SK-N-SH (cell line): ENCODE results near the gene ETS2. TPM values are rescaled to one million over a fixed set of nuclear protein-coding genes. Genes with fewer than 3 reads are reported as not detected.

Experiments used
- CTCF ChIA-PET: fragments of 300-600, 350-600 bp; formaldehyde crosslinking; extraction: SDS; loops from one replicate; lab custom pipeline; 2021; lab: Yijun Ruan, JAX
- POLR2A ChIA-PET: fragments of 350-600 bp; sonication (Branson Sonifier 250); formaldehyde crosslinking; extraction: SDS; loops from one replicate; lab custom pipeline; 2020; ENCODE audit warnings: antibody characterized with exemption, inconsistent platforms; lab: Yijun Ruan, JAX
- DNase-seq: peaks from one replicate; pipeline ENCODE4 v3.0.0; 2012
- H2AFZ ChIP-seq: fragments of 200-600 bp; sonication (generic); 2 replicates; pipeline ENCODE4 v1.8.1; 2016; ENCODE audit warnings: antibody characterized with exemption, mild to moderate bottlenecking, low read depth
- H3F3A ChIP-seq: fragments of 200-600 bp; sonication (generic); replicated peaks from 2 replicates; pipeline ENCODE3; 2016; ENCODE audit warnings: antibody characterized with exemption, mild to moderate bottlenecking; ENCODE audit not compliant: insufficient read depth
- H3K27ac ChIP-seq, 2 experiments: fragments of 200-500 bp in 1 of 2; fragments of 200-600 bp in 1 of 2; sonication (Bioruptor generic) in 1 of 2; sonication (generic), shearing (Covaris generic) in 1 of 2; 2 replicates each; pipeline versions ENCODE4 v1.5.1 to v1.6.1; 2014 to 2016; ENCODE audit warnings: low read depth in 2 of 2, inconsistent platforms in 1 of 2, low read length in 1 of 2, mild to moderate bottlenecking in 1 of 2, mixed read lengths in 1 of 2
- H3K27me3 ChIP-seq: fragments of 200-600 bp; sonication (generic), shearing (Covaris generic); 2 replicates; pipeline ENCODE4 v1.6.1; 2016; ENCODE audit warnings: mixed run types; ENCODE audit not compliant: insufficient read depth
- H3K36me3 ChIP-seq, 2 experiments: fragments of 200-500 bp in 1 of 2; fragments of 200-600 bp in 1 of 2; sonication (Bioruptor generic) in 1 of 2; sonication (generic) in 1 of 2; replicated peaks in 1 of 2; 2 replicates each; pipeline versions ENCODE3 to v1.5.1; 2014 to 2016; ENCODE audit warnings: low read length in 1 of 2, mild to moderate bottlenecking in 1 of 2; ENCODE audit not compliant: insufficient read depth in 2 of 2, control insufficient read depth in 1 of 2
- H3K4me1 ChIP-seq, 2 experiments: fragments of 200-500 bp in 1 of 2; fragments of 200-600 bp in 1 of 2; sonication (Bioruptor generic) in 1 of 2; sonication (generic), shearing (Covaris generic) in 1 of 2; 2 replicates each; pipeline versions ENCODE4 v1.5.1 to v1.6.1; 2014 to 2016; ENCODE audit warnings: low read depth in 1 of 2, low read length in 1 of 2, mixed run types in 1 of 2; ENCODE audit not compliant: insufficient read depth in 2 of 2, control insufficient read depth in 1 of 2
- H3K4me2 ChIP-seq: fragments of 200-600 bp; sonication (generic), shearing (Covaris generic); 2 replicates; pipeline ENCODE4 v1.6.1; 2017; ENCODE audit warnings: mixed run types
- H3K4me3 ChIP-seq, 2 experiments: fragments of 200-500 bp in 1 of 2; fragments of 200-600 bp in 1 of 2; sonication (Bioruptor generic) in 1 of 2; sonication (generic), shearing (Covaris generic) in 1 of 2; 2 replicates each; pipeline versions ENCODE4 v1.5.1 to v1.8.1; 2014 to 2016; ENCODE audit warnings: low read depth in 2 of 2, inconsistent platforms in 1 of 2, low read length in 1 of 2, mild to moderate bottlenecking in 1 of 2, mixed read lengths in 1 of 2, moderate library complexity in 1 of 2
- H3K79me2 ChIP-seq: fragments of 200-600 bp; sonication (generic); 2 replicates; pipeline ENCODE4 v1.8.1; 2017; ENCODE audit warnings: mild to moderate bottlenecking; ENCODE audit not compliant: insufficient read depth
- H3K9ac ChIP-seq: fragments of 200-600 bp; sonication (generic); 2 replicates; pipeline ENCODE4 v1.6.1; 2017; ENCODE audit warnings: mixed run types
- H3K9me2 ChIP-seq: fragments of 200-600 bp; sonication (generic); 2 replicates; pipeline ENCODE4 v1.6.1; 2017; ENCODE audit warnings: mixed run types
- H3K9me3 ChIP-seq: fragments of 200-600 bp; sonication (generic); 2 replicates; pipeline ENCODE4 v1.6.1; 2017; ENCODE audit warnings: mixed run types, mild to moderate bottlenecking, moderate library complexity
- H4K20me1 ChIP-seq: fragments of 200-600 bp; sonication (generic); 2 replicates; pipeline ENCODE4 v1.6.1; 2017; ENCODE audit warnings: mild to moderate bottlenecking, mixed run types; ENCODE audit not compliant: insufficient read depth
- CHD2 ChIP-seq: fragments of 150-350 bp; IDR thresholded peaks from 2 replicates; pipeline ENCODE4 v1.6.1; 2018; ENCODE audit warnings: low read length; ENCODE audit not compliant: partially characterized antibody
- EZH2phosphoT487 ChIP-seq: fragments of 200-600 bp; sonication (generic); IDR thresholded peaks from 2 replicates; pipeline ENCODE4 v1.6.1; 2017; ENCODE audit warnings: low read depth, mixed run types, mild to moderate bottlenecking, antibody characterized with exemption, moderate library complexity, borderline replicate concordance
- GABPA ChIP-seq: IDR thresholded peaks from 2 replicates; pipeline ENCODE4 v1.4.0; 2012; ENCODE audit warnings: low read depth, mild to moderate bottlenecking
- GATA2 ChIP-seq: sonication (generic); formaldehyde crosslinking; IDR thresholded peaks from 2 replicates; pipeline ENCODE4 v1.5.0; 2020; ENCODE audit warnings: mild to moderate bottlenecking, missing genetic modification reagents
- NFIC ChIP-seq: IDR thresholded peaks from 2 replicates; pipeline ENCODE4 v1.4.0; 2012; ENCODE audit warnings: borderline replicate concordance
- RCOR1 ChIP-seq: fragments of 150-350 bp; IDR thresholded peaks from 2 replicates; pipeline ENCODE4 v1.6.1; 2017; ENCODE audit warnings: antibody characterized with exemption, low read length
- whole genome bisulfite sequencing: methylation state at CpG from one replicate; pipeline ENCODE4 v1.1.6; 2017; ENCODE audit warnings: low lambda C conversion rate; 5-methylcytosine and 5-hydroxymethylcytosine counted together
- polyA plus RNA-seq, 3 experiments: library from polyadenylated mRNA; depleted of rRNA; stranded (reverse); fragments of >200 nt; gene quantifications; 2 replicates each; pipeline ENCODE4 v1.2.3, GENCODE V29; 2012
- TF ChIP-seq, protein P1 (sequence below): IDR thresholded peaks from 2 replicates; pipeline ENCODE4 v1.4.0; 2012; ENCODE audit warnings: low read depth, borderline replicate concordance
- TF ChIP-seq, protein P2 (sequence below): IDR thresholded peaks from 2 replicates; pipeline ENCODE4 v1.6.1; 2012; ENCODE audit warnings: mild to moderate bottlenecking, low read depth, low read length, moderate library complexity
- TF ChIP-seq, protein P3 (sequence below): fragments of 150-350 bp; IDR thresholded peaks from 2 replicates; pipeline ENCODE4 v1.6.1; 2016; ENCODE audit warnings: mild to moderate bottlenecking, low read depth, low read length
- TF ChIP-seq, protein P4 (sequence below): fragments of 200-600 bp; sonication (generic); IDR thresholded peaks from 2 replicates; pipeline ENCODE4 v1.6.1; 2017; ENCODE audit warnings: antibody characterized with exemption, mild to moderate bottlenecking, moderate library complexity
- TF ChIP-seq, protein P5 (sequence below): IDR thresholded peaks from 2 replicates; pipeline ENCODE4 v1.4.0; 2012; ENCODE audit warnings: low read depth, borderline replicate concordance

The ETS2 gene
- polyA plus RNA-seq, 1 of the 3 experiments (the other 2 are of a cell fraction): 16.3 TPM

- Histone ChIP-seq H3K9me2 (no peaks in the 10 kb centered on the region), H4K20me1 (no peaks in the 10 kb centered on the region), H2AFZ (no peak overlapping the region), H3K4me2 (peak overlapping the region; percentile 38; the same call in 1 of the 2 replicates), H3K79me2 (no peaks in the 10 kb centered on the region), H3K4me1 (peaks cover 0 to 29% of the 10 kb centered on the region in 2 experiments), H3F3A (peaks cover 30% of the 10 kb centered on the region), H3K4me3 (no peak overlapping the region), H3K9ac (peak overlapping the region; percentile 56), H3K9me3 (no peaks in the 10 kb centered on the region), H3K36me3 (no peaks in the 10 kb centered on the region), H3K27ac (peak overlapping the region in 1 of 2 experiments; percentile 93; a peak in 2 of 4 replicates), H3K27me3 (no peaks in the 10 kb centered on the region)
- 82% methylated on average over 11 of the region's 12 CpGs for WGBS
- no peak for TF ChIP-seq GABPA
- TF ChIP-seq EZH2phosphoT487: no peak
- TF ChIP-seq, protein P1, sequence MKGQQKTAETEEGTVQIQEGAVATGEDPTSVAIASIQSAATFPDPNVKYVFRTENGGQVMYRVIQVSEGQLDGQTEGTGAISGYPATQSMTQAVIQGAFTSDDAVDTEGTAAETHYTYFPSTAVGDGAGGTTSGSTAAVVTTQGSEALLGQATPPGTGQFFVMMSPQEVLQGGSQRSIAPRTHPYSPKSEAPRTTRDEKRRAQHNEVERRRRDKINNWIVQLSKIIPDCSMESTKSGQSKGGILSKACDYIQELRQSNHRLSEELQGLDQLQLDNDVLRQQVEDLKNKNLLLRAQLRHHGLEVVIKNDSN: no peak
- TF ChIP-seq, protein P2, sequence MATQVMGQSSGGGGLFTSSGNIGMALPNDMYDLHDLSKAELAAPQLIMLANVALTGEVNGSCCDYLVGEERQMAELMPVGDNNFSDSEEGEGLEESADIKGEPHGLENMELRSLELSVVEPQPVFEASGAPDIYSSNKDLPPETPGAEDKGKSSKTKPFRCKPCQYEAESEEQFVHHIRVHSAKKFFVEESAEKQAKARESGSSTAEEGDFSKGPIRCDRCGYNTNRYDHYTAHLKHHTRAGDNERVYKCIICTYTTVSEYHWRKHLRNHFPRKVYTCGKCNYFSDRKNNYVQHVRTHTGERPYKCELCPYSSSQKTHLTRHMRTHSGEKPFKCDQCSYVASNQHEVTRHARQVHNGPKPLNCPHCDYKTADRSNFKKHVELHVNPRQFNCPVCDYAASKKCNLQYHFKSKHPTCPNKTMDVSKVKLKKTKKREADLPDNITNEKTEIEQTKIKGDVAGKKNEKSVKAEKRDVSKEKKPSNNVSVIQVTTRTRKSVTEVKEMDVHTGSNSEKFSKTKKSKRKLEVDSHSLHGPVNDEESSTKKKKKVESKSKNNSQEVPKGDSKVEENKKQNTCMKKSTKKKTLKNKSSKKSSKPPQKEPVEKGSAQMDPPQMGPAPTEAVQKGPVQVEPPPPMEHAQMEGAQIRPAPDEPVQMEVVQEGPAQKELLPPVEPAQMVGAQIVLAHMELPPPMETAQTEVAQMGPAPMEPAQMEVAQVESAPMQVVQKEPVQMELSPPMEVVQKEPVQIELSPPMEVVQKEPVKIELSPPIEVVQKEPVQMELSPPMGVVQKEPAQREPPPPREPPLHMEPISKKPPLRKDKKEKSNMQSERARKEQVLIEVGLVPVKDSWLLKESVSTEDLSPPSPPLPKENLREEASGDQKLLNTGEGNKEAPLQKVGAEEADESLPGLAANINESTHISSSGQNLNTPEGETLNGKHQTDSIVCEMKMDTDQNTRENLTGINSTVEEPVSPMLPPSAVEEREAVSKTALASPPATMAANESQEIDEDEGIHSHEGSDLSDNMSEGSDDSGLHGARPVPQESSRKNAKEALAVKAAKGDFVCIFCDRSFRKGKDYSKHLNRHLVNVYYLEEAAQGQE: no peak
- TF ChIP-seq, protein P3, sequence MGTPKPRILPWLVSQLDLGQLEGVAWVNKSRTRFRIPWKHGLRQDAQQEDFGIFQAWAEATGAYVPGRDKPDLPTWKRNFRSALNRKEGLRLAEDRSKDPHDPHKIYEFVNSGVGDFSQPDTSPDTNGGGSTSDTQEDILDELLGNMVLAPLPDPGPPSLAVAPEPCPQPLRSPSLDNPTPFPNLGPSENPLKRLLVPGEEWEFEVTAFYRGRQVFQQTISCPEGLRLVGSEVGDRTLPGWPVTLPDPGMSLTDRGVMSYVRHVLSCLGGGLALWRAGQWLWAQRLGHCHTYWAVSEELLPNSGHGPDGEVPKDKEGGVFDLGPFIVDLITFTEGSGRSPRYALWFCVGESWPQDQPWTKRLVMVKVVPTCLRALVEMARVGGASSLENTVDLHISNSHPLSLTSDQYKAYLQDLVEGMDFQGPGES: no peak
- TF ChIP-seq, protein P4, sequence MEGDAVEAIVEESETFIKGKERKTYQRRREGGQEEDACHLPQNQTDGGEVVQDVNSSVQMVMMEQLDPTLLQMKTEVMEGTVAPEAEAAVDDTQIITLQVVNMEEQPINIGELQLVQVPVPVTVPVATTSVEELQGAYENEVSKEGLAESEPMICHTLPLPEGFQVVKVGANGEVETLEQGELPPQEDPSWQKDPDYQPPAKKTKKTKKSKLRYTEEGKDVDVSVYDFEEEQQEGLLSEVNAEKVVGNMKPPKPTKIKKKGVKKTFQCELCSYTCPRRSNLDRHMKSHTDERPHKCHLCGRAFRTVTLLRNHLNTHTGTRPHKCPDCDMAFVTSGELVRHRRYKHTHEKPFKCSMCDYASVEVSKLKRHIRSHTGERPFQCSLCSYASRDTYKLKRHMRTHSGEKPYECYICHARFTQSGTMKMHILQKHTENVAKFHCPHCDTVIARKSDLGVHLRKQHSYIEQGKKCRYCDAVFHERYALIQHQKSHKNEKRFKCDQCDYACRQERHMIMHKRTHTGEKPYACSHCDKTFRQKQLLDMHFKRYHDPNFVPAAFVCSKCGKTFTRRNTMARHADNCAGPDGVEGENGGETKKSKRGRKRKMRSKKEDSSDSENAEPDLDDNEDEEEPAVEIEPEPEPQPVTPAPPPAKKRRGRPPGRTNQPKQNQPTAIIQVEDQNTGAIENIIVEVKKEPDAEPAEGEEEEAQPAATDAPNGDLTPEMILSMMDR: no peak
- TF ChIP-seq, protein P5, sequence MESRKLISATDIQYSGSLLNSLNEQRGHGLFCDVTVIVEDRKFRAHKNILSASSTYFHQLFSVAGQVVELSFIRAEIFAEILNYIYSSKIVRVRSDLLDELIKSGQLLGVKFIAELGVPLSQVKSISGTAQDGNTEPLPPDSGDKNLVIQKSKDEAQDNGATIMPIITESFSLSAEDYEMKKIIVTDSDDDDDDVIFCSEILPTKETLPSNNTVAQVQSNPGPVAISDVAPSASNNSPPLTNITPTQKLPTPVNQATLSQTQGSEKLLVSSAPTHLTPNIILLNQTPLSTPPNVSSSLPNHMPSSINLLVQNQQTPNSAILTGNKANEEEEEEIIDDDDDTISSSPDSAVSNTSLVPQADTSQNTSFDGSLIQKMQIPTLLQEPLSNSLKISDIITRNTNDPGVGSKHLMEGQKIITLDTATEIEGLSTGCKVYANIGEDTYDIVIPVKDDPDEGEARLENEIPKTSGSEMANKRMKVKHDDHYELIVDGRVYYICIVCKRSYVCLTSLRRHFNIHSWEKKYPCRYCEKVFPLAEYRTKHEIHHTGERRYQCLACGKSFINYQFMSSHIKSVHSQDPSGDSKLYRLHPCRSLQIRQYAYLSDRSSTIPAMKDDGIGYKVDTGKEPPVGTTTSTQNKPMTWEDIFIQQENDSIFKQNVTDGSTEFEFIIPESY: no peak
- TF ChIP-seq GATA2 (CRISPR knock-in tag): no peak
- no peak for TF ChIP-seq CHD2
- no peak for TF ChIP-seq NFIC
- no peak for TF ChIP-seq RCOR1
- DNase-seq: no peak
- CTCF ChIA-PET: no interaction called here
- POLR2A ChIA-PET: no interaction called here
Measured at GRCh38 chr21:38838598-38839327, 33.0 kb downstream of the ETS2 start.
